HEK293T (cell line): ENCODE data around the gene BOD1.

Experiments
- ARNT ChIP-seq: fragments of 450-650 bp; IDR thresholded peaks from 2 replicates; pipeline ENCODE4 v1.6.1; 2017; ENCODE audit warnings: mild to moderate bottlenecking
- ELF4 ChIP-seq: fragments of 450-650 bp; IDR thresholded peaks from 2 replicates; pipeline ENCODE4 v1.6.1; 2017; ENCODE audit warnings: antibody characterized with exemption
- FOXA1 ChIP-seq: fragments of 450-650 bp; IDR thresholded peaks from 2 replicates; pipeline ENCODE4 v1.6.1; 2016; ENCODE audit warnings: mild to moderate bottlenecking
- FOXK2 ChIP-seq: fragments of 450-650 bp; IDR thresholded peaks from 2 replicates; pipeline ENCODE4 v1.6.1; 2016; ENCODE audit warnings: mild to moderate bottlenecking
- FOXM1 ChIP-seq: fragments of 450-650 bp; IDR thresholded peaks from 2 replicates; pipeline ENCODE4 v1.6.1; 2017; ENCODE audit warnings: mild to moderate bottlenecking, borderline replicate concordance
- L3MBTL2 ChIP-seq: fragments of 450-650 bp; conservative IDR thresholded peaks from 2 replicates; pipeline ENCODE4 v1.6.1; 2016; ENCODE audit warnings: mild to moderate bottlenecking
- SP1 ChIP-seq: fragments of 450-650 bp; IDR thresholded peaks from 2 replicates; pipeline ENCODE4 v1.6.1; 2017
- SUZ12 ChIP-seq: fragments of 450-650 bp; IDR thresholded peaks from 2 replicates; pipeline ENCODE4 v1.6.1; 2016; ENCODE audit warnings: mild to moderate bottlenecking
- ZNF384 ChIP-seq: fragments of 450-650 bp; IDR thresholded peaks from 2 replicates; pipeline ENCODE4 v1.6.1; 2016

GRCh38 chr5:173626505-173626820 is 10.0 kb upstream of the BOD1 start:
- no peak for TF ChIP-seq ARNT
- TF ChIP-seq L3MBTL2: no peak
- no peak for TF ChIP-seq SUZ12
- no peak for TF ChIP-seq FOXA1
- TF ChIP-seq SP1: no peak
- no peak for TF ChIP-seq FOXM1
- no peak for TF ChIP-seq FOXK2
- TF ChIP-seq ZNF384: no peak
- TF ChIP-seq ELF4: no peak
